Measurements from ENCODE around the gene SLC35C1. TPM values are rescaled to one million over a fixed set of nuclear protein-coding genes. Genes with fewer than 3 reads are reported as not detected.

Gene SLC35C1
- total and polyA plus RNA-seq, 2 of the 8 experiments (the other 6 are each of a cell fraction or from before 2014, with no cell fraction given), result 4.6 to 10.6 TPM

- TF ChIP-seq CHD7 (IDR thresholded peaks at IDR 0.05; ENCODE audit: insufficient replicate concordance, low read length), result no peak
- TF ChIP-seq SUZ12 (IDR thresholded peaks at IDR 0.05; ENCODE audit: low read length), result no peak
- TF ChIP-seq ASH2L (IDR thresholded peaks at IDR 0.05; ENCODE audit: low read length), result no peak
- peak; percentile 96 to 98 for TF ChIP-seq RAD21 (IDR thresholded peaks at IDR 0.05 in 1 of 2, conservative IDR thresholded peaks at IDR 0.05 in 1 of 2; ENCODE audit: low read depth in 2 of 2, low read length in 2 of 2)
- TF ChIP-seq TCF12 (IDR thresholded peaks at IDR 0.05; ENCODE audit: low read depth, low read length), result 0 out of 2 replicates have a peak, but pooled peaks have one; percentile 75
- peak; percentile 86 to 95 (median 91) for TF ChIP-seq CTCF (IDR thresholded peaks at IDR 0.05; ENCODE audit: control extremely low read depth in 1 of 3, insufficient read depth in 1 of 3, low read depth in 1 of 3, low read length in 3 of 3)
Measured at GRCh38 chr11:45771566-45772448, 33.1 kb upstream of the SLC35C1 start (continued).

Measured in H1 (cell line).